Gastrocnemius medialis (tissue), 4 donors: ENCODE measurements around the gene LEUTX. TPM values are rescaled to one million over a fixed set of nuclear protein-coding genes. Genes with fewer than 3 reads are reported as not detected.

Experiments used
- ATAC-seq, 2 donors: fragments of 150-250 bp; one replicate each; pipeline ENCODE4 v1.9.1; 2016
- DNase-seq, 2 donors: peaks; one replicate each; pipeline ENCODE4 v3.0.0-alpha.2; 2019
- H3K27ac ChIP-seq, 4 donors: fragments of 200-600 bp; sonication (generic); 1 replicate in 1 of 4; 2 replicates in 3 of 4; pipeline ENCODE4 v1.5.1; 2016 to 2018; ENCODE audit warnings: mild to moderate bottlenecking in 2 of 4, moderate library complexity in 1 of 4
- H3K27me3 ChIP-seq, 3 donors: fragments of 200-600 bp; sonication (generic) in 2 of 3; 1 replicate in 1 of 3; 2 replicates in 2 of 3; pipeline versions ENCODE4 v1.5.1 to v1.6.0; 2016 to 2019; ENCODE audit warnings: mild to moderate bottlenecking in 1 of 3, moderate library complexity in 1 of 3
- H3K36me3 ChIP-seq, 2 donors: fragments of 200-600 bp; sonication (generic) in 1 of 2; one replicate each; pipeline ENCODE4 v1.5.1; 2017 to 2018
- H3K4me1 ChIP-seq, 2 donors: fragments of 200-600 bp; sonication (generic) in 1 of 2; one replicate each; pipeline ENCODE4 v1.5.1; 2016 to 2017; ENCODE audit warnings: mild to moderate bottlenecking in 2 of 2
- H3K4me3 ChIP-seq, 4 donors: fragments of 200-600 bp; sonication (generic) in 3 of 4; 1 replicate in 1 of 4; 2 replicates in 3 of 4; pipeline ENCODE4 v1.5.1; 2016 to 2019; ENCODE audit warnings: mild to moderate bottlenecking in 2 of 4
- H3K9me3 ChIP-seq, 3 donors: fragments of 200-600 bp; sonication (generic) in 2 of 3; 1 replicate in 1 of 3; 2 replicates in 2 of 3; pipeline ENCODE4 v1.5.1; 2016 to 2019
- CTCF ChIP-seq, 5 experiments: fragments of 450-650 bp in 3 of 5; fragments of 200-600 bp in 2 of 5; sonication (generic) in 2 of 5; IDR thresholded peaks in 4 of 5; conservative IDR thresholded peaks in 1 of 5; 1 replicate in 4 of 5; 2 replicates in 1 of 5; pipeline ENCODE4 v1.5.1; 2016 to 2019; ENCODE audit warnings: antibody characterized with exemption in 5 of 5, mild to moderate bottlenecking in 3 of 5, moderate library complexity in 3 of 5
- POLR2A ChIP-seq, 2 donors: fragments of 450-650 bp; IDR thresholded peaks; one replicate each; pipeline ENCODE4 v1.6.1; 2017; ENCODE audit warnings: antibody characterized with exemption in 2 of 2, mild to moderate bottlenecking in 2 of 2, moderate library complexity in 2 of 2
- in situ Hi-C, 4 donors: fragments of 200-750 bp; cut with MboI; loops; one replicate each; pipeline versions ENCODE4 v1.15.0 to v1.8.0; 2017; ENCODE audit warnings: low sequenced_read_pairs in 4 of 4
- intact Hi-C: fragments of 100-400 bp; cut with DNase I; formaldehyde crosslinking; loops from one replicate; pipeline ENCODE4 v1.15.1; 2023; ENCODE audit warnings: low total_unique reads
- total RNA-seq, 4 donors: library from RNA; depleted of rRNA; stranded (reverse); fragments of >200 nt; gene quantifications; one replicate each; pipeline versions ENCODE4 v1.1.0 to v1.2.3, GENCODE V29; 2016

Gene LEUTX
- total RNA-seq, 4 donors from 2014 or later, result not detected

GRCh38 chr19:39830847-39831246 is 52.2 kb downstream of the LEUTX start:
- intact Hi-C loops (loop anchor here (10.0 kb wide), 2 partner anchors 416 to 634 kb away; partner anchors contain the start of genes BLVRB, PLEKHG2 and SPTBN4), in situ Hi-C loops (loop anchor here in 2 of 4 donors (25.0 kb wide), 2 partner anchors 294 to 394 kb away; partner anchors contain the start of genes RPS16 (in 2 of the 2), SUPT5H (in 2 of the 2), EID2 (in 1 of the 2) and EID2B (in 1 of the 2))
- TF ChIP-seq CTCF (IDR thresholded peaks at IDR 0.05 in 4 of 5, conservative IDR thresholded peaks at IDR 0.05 in 1 of 5) (no peak), POLR2A (IDR thresholded peaks at IDR 0.05) (no peak)
- Histone ChIP-seq H3K9me3 (no peaks in the 10 kb centered on the region), H3K27me3 (no peaks in the 10 kb centered on the region), H3K4me3 (no peak overlapping the region), H3K36me3 (peaks cover 0 to 63% of the 10 kb centered on the region in 2 donors), H3K27ac (peak overlapping the region; percentile 90 to 99 (median 94)), H3K4me1 (peaks cover 29 to 50% of the 10 kb centered on the region in 2 donors)
- ATAC-seq, result no peak
- no peak for DNase-seq

- no peak for DNase-seq
- peak overlapping the region; percentile 90 to 99 (median 94) for H3K27ac ChIP-seq
- H3K4me1 ChIP-seq, result peaks cover 29 to 43% of the 10 kb centered on the region in 2 donors
- in situ Hi-C loops, result loop anchor here in 2 of 4 donors (25.0 kb wide), 2 partner anchors 294 to 394 kb away; partner anchors contain the start of genes RPS16 (in 2 of the 2), SUPT5H (in 2 of the 2), EID2 (in 1 of the 2) and EID2B (in 1 of the 2)
- intact Hi-C loops, result loop anchor here (10.0 kb wide), 2 partner anchors 417 to 633 kb away; partner anchors contain the start of genes BLVRB, PLEKHG2 and SPTBN4
- TF ChIP-seq POLR2A (IDR thresholded peaks at IDR 0.05), result no peak
- no peak for TF ChIP-seq CTCF (IDR thresholded peaks at IDR 0.05 in 4 of 5, conservative IDR thresholded peaks at IDR 0.05 in 1 of 5)
- ATAC-seq, result no peak
- peak overlapping the region in 1 of 4 donors; percentile 86 for H3K4me3 ChIP-seq
- H3K9me3 ChIP-seq, result no peaks in the 10 kb centered on the region
- no peaks in the 10 kb centered on the region for H3K27me3 ChIP-seq
- peaks cover 0 to 63% of the 10 kb centered on the region in 2 donors for H3K36me3 ChIP-seq
Observed at GRCh38 chr19:39831679-39832078, 53.0 kb downstream of the LEUTX start.

GRCh38 chr19:39832341-39833083 is 53.9 kb downstream of the LEUTX start:
- in situ Hi-C loops (loop anchor here in 2 of 4 donors (25.0 kb wide), 2 partner anchors 295 to 395 kb away; partner anchors contain the start of genes RPS16 (in 2 of the 2), SUPT5H (in 2 of the 2), EID2 (in 1 of the 2) and EID2B (in 1 of the 2)), intact Hi-C loops (loop anchor here (10.0 kb wide), 2 partner anchors 418 to 632 kb away; partner anchors contain the start of genes BLVRB, PLEKHG2 and SPTBN4)
- TF ChIP-seq CTCF (IDR thresholded peaks at IDR 0.05 in 4 of 5, conservative IDR thresholded peaks at IDR 0.05 in 1 of 5), result no peak
- TF ChIP-seq POLR2A (IDR thresholded peaks at IDR 0.05), result no peak
- Histone ChIP-seq H3K4me3 (peak overlapping the region; percentile 70 to 97 (median 80)), H3K27ac (peak overlapping the region; percentile 90 to 99 (median 94)), H3K9me3 (no peaks in the 10 kb centered on the region), H3K36me3 (peaks cover 0 to 66% of the 10 kb centered on the region in 2 donors), H3K4me1 (peaks cover 29 to 43% of the 10 kb centered on the region in 2 donors), H3K27me3 (no peaks in the 10 kb centered on the region)
- ATAC-seq (no peak), DNase-seq (no peak)

GRCh38 chr19:39833160-39833463 is 54.5 kb downstream of the LEUTX start:
- no peak for ATAC-seq
- in situ Hi-C loops (loop anchor here in 2 of 4 donors (25.0 kb wide), 2 partner anchors 296 to 396 kb away; partner anchors contain the start of genes RPS16 (in 2 of the 2), SUPT5H (in 2 of the 2), EID2 (in 1 of the 2) and EID2B (in 1 of the 2)), intact Hi-C loops (loop anchor here (10.0 kb wide), 2 partner anchors 418 to 632 kb away; partner anchors contain the start of genes BLVRB, PLEKHG2 and SPTBN4)
- H3K27ac ChIP-seq, result peak overlapping the region; percentile 90 to 99 (median 94)
- H3K4me3 ChIP-seq, result peak overlapping the region; percentile 70 to 97 (median 80)
- peaks cover 0 to 66% of the 10 kb centered on the region in 2 donors for H3K36me3 ChIP-seq
- no peaks in the 10 kb centered on the region for H3K27me3 ChIP-seq
- no peaks in the 10 kb centered on the region for H3K9me3 ChIP-seq
- TF ChIP-seq POLR2A (IDR thresholded peaks at IDR 0.05), result peak; percentile 79 to 83
- TF ChIP-seq CTCF (IDR thresholded peaks at IDR 0.05 in 4 of 5, conservative IDR thresholded peaks at IDR 0.05 in 1 of 5), result no peak
- no peak for DNase-seq
- H3K4me1 ChIP-seq, result peaks cover 23 to 39% of the 10 kb centered on the region in 2 donors
